Esophagus (tissue), 2 donors: ENCODE measurements around the gene MYL5. TPM values are rescaled to one million over a fixed set of nuclear protein-coding genes. Genes with fewer than 3 reads are reported as not detected.
"Not testable (repeated sequence)": the region's sequence is repeated elsewhere in the genome, so short reads cannot be mapped to it uniquely, and the experiment has no call there.

Source experiments
- H3K27ac ChIP-seq, 2 donors: one replicate each; pipeline ENCODE4 v1.5.1; 2013; ENCODE audit warnings: low read depth in 2 of 2, mild to moderate bottlenecking in 2 of 2, inconsistent platforms in 1 of 2, low read length in 1 of 2, moderate library complexity in 1 of 2
- H3K27me3 ChIP-seq, 2 donors: one replicate each; pipeline ENCODE4 v1.6.1; 2013; ENCODE audit warnings: low read length in 2 of 2, control low read depth in 1 of 2, mild to moderate bottlenecking in 1 of 2; ENCODE audit not compliant: insufficient read depth in 2 of 2, control insufficient read depth in 1 of 2
- H3K36me3 ChIP-seq, 2 donors: one replicate each; pipeline ENCODE4 v1.6.1; 2013; ENCODE audit warnings: low read length in 1 of 2; ENCODE audit not compliant: control insufficient read depth in 2 of 2, insufficient read depth in 2 of 2
- H3K4me1 ChIP-seq, 2 donors: one replicate each; pipeline ENCODE4 v1.6.1; 2013; ENCODE audit warnings: low read length in 1 of 2; ENCODE audit not compliant: control insufficient read depth in 2 of 2, insufficient read depth in 2 of 2
- H3K4me3 ChIP-seq, 2 donors: one replicate each; pipeline ENCODE4 v1.5.1; 2013; ENCODE audit warnings: low read length in 2 of 2, mild to moderate bottlenecking in 2 of 2, low read depth in 1 of 2, moderate library complexity in 1 of 2
- H3K9me3 ChIP-seq, 2 donors: one replicate each; pipeline ENCODE4 v1.6.1; 2013; ENCODE audit warnings: mild to moderate bottlenecking in 2 of 2, low read depth in 1 of 2, low read length in 1 of 2, moderate library complexity in 1 of 2; ENCODE audit not compliant: control insufficient read depth in 2 of 2, insufficient read depth in 1 of 2
- WGBS, 2 donors: extraction: QIAGEN DNeasy Blood & Tissue Kit; methylation state at CpG; one replicate each; pipeline ENCODE4 v1.1.7; 2013; 5-methylcytosine and 5-hydroxymethylcytosine counted together
- polyA plus RNA-seq, 2 donors: library from polyadenylated mRNA; stranded (reverse); fragments of 200-250 nt; gene quantifications; one replicate each; pipeline ENCODE4 v1.2.3, GENCODE V29; 2013
- donor health status: healthy with polysubstance abuse.
- donor health status: Bipolar disorder and iron deficiency.

Gene MYL5
- polyA plus RNA-seq, 2 donors, result 17.9 to 22.4 TPM

- H3K9me3 ChIP-seq, result no peaks in the 10 kb centered on the region
- H3K27me3 ChIP-seq, result no peaks in the 10 kb centered on the region
- peaks cover 0 to 2% of the 10 kb centered on the region in 2 donors for H3K36me3 ChIP-seq
- H3K4me1 ChIP-seq, result peaks cover 2 to 8% of the 10 kb centered on the region in 2 donors
- WGBS, 2 donors, result 78 to 79% methylated on average over 32 of the region's 32 CpGs
- H3K4me3 ChIP-seq, result no peak overlapping the region
- no peak overlapping the region for H3K27ac ChIP-seq
These were observed 18.6 kb downstream of the MYL5 start for GRCh38 chr4:692771-693554.

GRCh38 chr4:694341-694940 is 20.1 kb downstream of the MYL5 start:
- not testable (repeated sequence) for H3K27me3 ChIP-seq, H3K9me3 ChIP-seq, H3K4me3 ChIP-seq, H3K4me1 ChIP-seq, H3K36me3 ChIP-seq, H3K27ac ChIP-seq
- WGBS, 2 donors, result 83 to 89% methylated on average over 12 of the region's 12 CpGs

GRCh38 chr4:699816-700580 is 25.7 kb downstream of the MYL5 start:
- Histone ChIP-seq H3K4me1 (no peaks in the 10 kb centered on the region), H3K9me3 (no peaks in the 10 kb centered on the region), H3K36me3 (no peaks in the 10 kb centered on the region), H3K27ac (peak overlapping the region; percentile 61 to 76), H3K4me3 (no peak overlapping the region), H3K27me3 (no peaks in the 10 kb centered on the region)
- 81 to 86% methylated on average over 27 of the region's 27 CpGs for WGBS, 2 donors

GRCh38 chr4:700587-701264 is 26.4 kb downstream of the MYL5 start:
- no peaks in the 10 kb centered on the region for H3K9me3 ChIP-seq
- H3K4me3 ChIP-seq, result no peak overlapping the region
- 74 to 81% methylated on average over 16 of the region's 16 CpGs for WGBS, 2 donors
- peaks cover 0 to 2% of the 10 kb centered on the region in 2 donors for H3K4me1 ChIP-seq
- H3K36me3 ChIP-seq, result no peaks in the 10 kb centered on the region
- no peak overlapping the region for H3K27ac ChIP-seq
- no peaks in the 10 kb centered on the region for H3K27me3 ChIP-seq

GRCh38 chr4:702618-703048 is 28.3 kb downstream of the MYL5 start:
- Histone ChIP-seq H3K9me3 (no peaks in the 10 kb centered on the region), H3K4me3 (no peak overlapping the region), H3K4me1 (peaks cover 7 to 9% of the 10 kb centered on the region in 2 donors), H3K36me3 (no peaks in the 10 kb centered on the region), H3K27me3 (no peaks in the 10 kb centered on the region), H3K27ac (no peak overlapping the region)
- WGBS, 2 donors, result 73 to 77% methylated on average over 7 of the region's 7 CpGs

GRCh38 chr4:703336-704197 is 29.2 kb downstream of the MYL5 start:
- Histone ChIP-seq H3K9me3 (no peaks in the 10 kb centered on the region), H3K36me3 (no peaks in the 10 kb centered on the region), H3K27ac (no peak overlapping the region), H3K27me3 (no peaks in the 10 kb centered on the region), H3K4me3 (no peak overlapping the region), H3K4me1 (peaks cover 8 to 15% of the 10 kb centered on the region in 2 donors)
- 71 to 78% methylated on average over 10 of the region's 10 CpGs for WGBS, 2 donors

GRCh38 chr4:704198-704891 is 30.0 kb downstream of the MYL5 start:
- Histone ChIP-seq H3K4me1 (peaks cover 9 to 16% of the 10 kb centered on the region in 2 donors), H3K27me3 (no peaks in the 10 kb centered on the region), H3K27ac (no peak overlapping the region), H3K36me3 (no peaks in the 10 kb centered on the region), H3K9me3 (no peaks in the 10 kb centered on the region), H3K4me3 (no peak overlapping the region)
- whole genome bisulfite sequencing, 2 donors, result 91 to 92% methylated on average over 46 of the region's 46 CpGs

GRCh38 chr4:704971-705277 is 30.6 kb downstream of the MYL5 start:
- H3K4me1 ChIP-seq, result peaks cover 10 to 16% of the 10 kb centered on the region in 2 donors
- H3K4me3 ChIP-seq, result peak overlapping the region; percentile 62 to 86
- 95 to 96% methylated on average over 1 of the region's 1 CpG for WGBS, 2 donors
- no peaks in the 10 kb centered on the region for H3K9me3 ChIP-seq
- H3K27ac ChIP-seq, result no peak overlapping the region
- no peaks in the 10 kb centered on the region for H3K36me3 ChIP-seq
- H3K27me3 ChIP-seq, result no peaks in the 10 kb centered on the region
